Neuron (in vitro differentiated cells): ENCODE results near the gene HOXD3.

Source experiments
- H2AFZ ChIP-seq: one replicate; pipeline ENCODE4 v1.6.1; 2013; ENCODE audit warnings: low read depth, mild to moderate bottlenecking, inconsistent platforms, low read length, moderate library complexity
- H3K27me3 ChIP-seq: one replicate; pipeline ENCODE4 v1.6.1; 2013; ENCODE audit warnings: low read length; ENCODE audit not compliant: insufficient read depth
- H3K36me3 ChIP-seq: one replicate; pipeline ENCODE4 v1.6.1; 2013; ENCODE audit warnings: low read length; ENCODE audit not compliant: insufficient read depth
- H3K4me1 ChIP-seq: one replicate; pipeline ENCODE4 v1.6.1; 2013; ENCODE audit warnings: low read length; ENCODE audit not compliant: insufficient read depth
- H3K4me3 ChIP-seq: 2 replicates; pipeline ENCODE4 v1.5.1; 2013; ENCODE audit warnings: mild to moderate bottlenecking, low read length, moderate library complexity
- H3K9me3 ChIP-seq: one replicate; pipeline ENCODE4 v1.6.1; 2013; ENCODE audit warnings: low read length

Gene HOXD3

DNA sequence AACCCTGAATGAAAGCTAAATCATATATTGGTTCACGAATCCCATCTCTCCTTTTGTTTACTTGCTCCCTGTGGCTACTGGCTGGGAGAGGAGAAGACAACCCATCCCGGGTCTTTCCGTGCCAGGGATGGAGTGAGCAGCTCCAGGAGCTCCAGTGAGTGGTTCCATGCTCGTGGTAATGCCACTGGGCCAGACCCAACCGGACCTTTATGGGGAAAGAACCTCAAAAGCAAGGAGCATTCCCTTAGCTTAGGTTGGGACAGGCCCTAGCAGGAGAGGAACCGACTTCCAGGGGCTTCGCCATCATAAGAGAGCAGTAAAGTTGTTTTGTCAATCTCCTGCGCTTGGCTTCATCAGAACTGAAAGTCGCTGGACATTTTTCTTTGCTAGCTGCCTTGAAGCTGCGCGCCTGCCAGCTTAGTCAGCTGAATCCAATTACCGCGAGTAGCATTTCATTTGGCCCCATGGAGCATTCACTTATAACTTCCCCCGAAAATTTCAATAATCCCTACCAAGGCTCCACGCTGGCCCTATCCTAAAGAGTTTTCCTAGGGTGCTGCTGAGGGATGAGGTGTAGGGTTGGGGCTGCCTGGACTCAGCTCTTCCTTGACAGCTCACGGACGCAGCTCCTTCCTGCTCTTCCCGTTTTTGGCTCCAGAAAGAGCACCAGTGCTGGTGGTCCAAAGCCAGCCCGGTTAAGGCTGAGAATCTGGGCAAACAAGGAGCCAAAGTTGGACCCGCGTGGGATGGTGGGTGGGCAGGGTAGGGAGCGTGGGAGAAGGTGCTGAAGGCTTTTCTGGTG lies 4.9 kb downstream of the HOXD3 start:
- Histone ChIP-seq H3K27me3 (peaks cover 96% of the 10 kb centered on the region), H3K9me3 (peaks cover 12% of the 10 kb centered on the region), H3K36me3 (no peaks in the 10 kb centered on the region)

GRCh38 chr2:176162911-176163671 lies 6.0 kb downstream of the HOXD3 start:
- peaks cover 12% of the 10 kb centered on the region for H3K9me3 ChIP-seq
- H3K4me3 ChIP-seq = no peak overlapping the region
- peaks cover 94% of the 10 kb centered on the region for H3K27me3 ChIP-seq
- H3K36me3 ChIP-seq = no peaks in the 10 kb centered on the region
- peaks cover 4% of the 10 kb centered on the region for H3K4me1 ChIP-seq
- H2AFZ ChIP-seq = no peak overlapping the region

More for the DNA sequence above, 4.9 kb downstream of the HOXD3 start:
- Histone ChIP-seq H2AFZ (no peak overlapping the region), H3K4me1 (peaks cover 15% of the 10 kb centered on the region), H3K4me3 (no peak overlapping the region)

DNA sequence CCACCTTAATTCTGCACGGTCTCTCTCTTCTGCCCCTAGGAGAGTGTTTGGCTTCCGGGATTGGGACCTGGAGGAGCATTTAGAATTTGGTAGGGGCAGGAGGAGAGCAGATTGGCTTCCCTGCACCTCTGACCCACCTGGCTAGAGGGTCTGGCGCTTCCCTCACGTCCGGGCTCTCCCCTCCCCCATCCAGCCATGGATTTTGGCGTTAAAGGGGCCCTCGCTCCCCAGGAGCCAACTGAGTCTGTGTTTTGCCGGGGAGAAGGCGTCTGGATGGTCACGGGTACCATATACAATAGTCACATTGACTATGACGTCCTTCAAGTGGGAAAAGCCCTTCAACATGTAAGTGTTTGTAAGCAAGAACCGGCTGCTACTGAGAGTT lies 6.6 kb downstream of the HOXD3 start:
- H3K4me3 ChIP-seq = no peak overlapping the region
- H3K36me3 ChIP-seq = no peaks in the 10 kb centered on the region

DNA sequence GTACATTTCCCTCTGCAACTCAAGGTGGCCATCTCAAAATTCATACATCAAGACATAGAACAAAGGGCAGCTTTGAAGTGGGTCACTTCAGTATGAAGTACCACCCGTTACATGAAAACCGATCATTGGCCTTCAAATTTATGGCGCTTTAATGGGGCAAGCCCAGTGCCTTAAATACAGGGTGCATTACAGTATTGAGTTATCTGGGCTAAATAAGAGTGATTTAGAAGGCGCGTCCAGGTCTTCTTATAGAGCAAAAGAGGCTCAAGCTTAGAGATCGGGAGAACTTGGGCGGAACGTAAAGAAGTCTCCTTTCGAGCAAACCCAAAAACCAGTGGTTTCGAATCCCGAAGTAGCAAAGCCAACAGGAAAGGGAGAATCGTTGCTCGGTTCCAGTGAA lies 7.1 kb downstream of the HOXD3 start:
- H3K4me1 ChIP-seq = no peaks in the 10 kb centered on the region
- peaks cover 12% of the 10 kb centered on the region for H3K9me3 ChIP-seq
- H3K4me3 ChIP-seq = no peak overlapping the region
- H3K27me3 ChIP-seq = peaks cover 89% of the 10 kb centered on the region
- no peak overlapping the region for H2AFZ ChIP-seq
- H3K36me3 ChIP-seq = no peaks in the 10 kb centered on the region

More for the DNA sequence above, 6.6 kb downstream of the HOXD3 start:
- Histone ChIP-seq H2AFZ (no peak overlapping the region), H3K9me3 (peaks cover 12% of the 10 kb centered on the region), H3K4me1 (no peaks in the 10 kb centered on the region), H3K27me3 (peaks cover 90% of the 10 kb centered on the region)

- H3K4me3 ChIP-seq = no peak overlapping the region
Measured at GRCh38 chr2:176164611-176165369, 7.7 kb downstream of the HOXD3 start.

DNA sequence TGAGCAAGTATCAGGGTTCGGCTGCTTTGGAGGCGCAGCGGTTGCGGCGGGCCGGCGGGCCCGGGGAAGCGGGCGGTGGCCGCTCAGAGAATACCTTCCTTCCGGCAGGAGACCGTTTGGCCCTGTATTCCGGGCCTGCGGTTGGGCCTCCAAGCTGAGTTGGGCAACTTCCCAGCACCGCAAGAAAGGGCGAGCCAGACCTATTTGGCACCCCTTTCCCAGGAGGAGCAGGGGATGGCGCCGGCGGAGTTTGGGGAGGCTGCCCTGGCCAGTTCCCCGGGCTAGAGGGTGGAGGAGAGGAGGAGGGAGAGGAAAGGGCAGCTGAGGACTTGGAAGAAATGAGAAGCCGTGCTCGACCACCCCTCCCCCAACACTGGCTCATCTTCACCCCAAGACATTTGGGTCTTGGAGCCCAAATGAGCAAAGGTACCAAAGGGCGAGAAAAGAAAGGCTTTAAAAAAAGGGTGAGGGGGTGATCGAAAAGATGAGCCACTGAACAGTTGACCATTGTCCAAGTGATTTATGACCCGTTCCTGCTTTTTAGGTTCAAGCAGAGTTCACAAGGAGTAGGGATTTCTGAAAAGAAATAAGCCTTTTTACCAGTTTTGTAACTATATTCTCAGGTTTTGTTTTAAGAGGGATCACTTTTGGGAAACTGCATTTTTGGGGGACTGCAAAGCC lies 8.4 kb downstream of the HOXD3 start:
- H3K27me3 ChIP-seq = peaks cover 87% of the 10 kb centered on the region
- H3K4me1 ChIP-seq = no peaks in the 10 kb centered on the region
- no peak overlapping the region for H3K4me3 ChIP-seq
- H3K36me3 ChIP-seq = no peaks in the 10 kb centered on the region
- H3K9me3 ChIP-seq = peaks cover 12% of the 10 kb centered on the region
- H2AFZ ChIP-seq = no peak overlapping the region

More at GRCh38 chr2:176164611-176165369, 7.7 kb downstream of the HOXD3 start:
- Histone ChIP-seq H3K4me1 (no peaks in the 10 kb centered on the region), H2AFZ (peak overlapping the region; percentile 20), H3K9me3 (peaks cover 12% of the 10 kb centered on the region), H3K27me3 (peaks cover 89% of the 10 kb centered on the region), H3K36me3 (no peaks in the 10 kb centered on the region)

DNA sequence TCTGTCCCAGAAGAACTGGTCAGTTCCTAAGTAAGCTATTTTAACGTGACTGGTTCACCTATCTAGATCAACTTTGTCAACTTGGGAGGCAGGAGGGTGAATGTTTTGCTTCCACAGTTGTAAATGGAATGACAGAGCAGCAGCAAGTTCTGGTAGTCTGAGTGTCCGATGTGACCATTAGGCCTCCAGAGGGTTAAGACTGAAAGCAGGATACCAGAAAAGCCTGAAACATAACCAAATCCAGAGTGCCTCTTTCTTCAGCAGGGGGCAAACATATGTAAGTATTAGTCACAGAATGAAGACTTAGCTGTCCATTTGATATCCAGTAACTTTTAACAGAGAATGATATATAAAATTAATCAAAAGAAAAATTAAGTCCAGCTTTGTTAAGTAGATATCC lies 9.2 kb downstream of the HOXD3 start:
- Histone ChIP-seq H2AFZ (no peak overlapping the region), H3K27me3 (peaks cover 87% of the 10 kb centered on the region), H3K4me1 (no peaks in the 10 kb centered on the region), H3K9me3 (peaks cover 10% of the 10 kb centered on the region), H3K36me3 (no peaks in the 10 kb centered on the region), H3K4me3 (no peak overlapping the region)

DNA sequence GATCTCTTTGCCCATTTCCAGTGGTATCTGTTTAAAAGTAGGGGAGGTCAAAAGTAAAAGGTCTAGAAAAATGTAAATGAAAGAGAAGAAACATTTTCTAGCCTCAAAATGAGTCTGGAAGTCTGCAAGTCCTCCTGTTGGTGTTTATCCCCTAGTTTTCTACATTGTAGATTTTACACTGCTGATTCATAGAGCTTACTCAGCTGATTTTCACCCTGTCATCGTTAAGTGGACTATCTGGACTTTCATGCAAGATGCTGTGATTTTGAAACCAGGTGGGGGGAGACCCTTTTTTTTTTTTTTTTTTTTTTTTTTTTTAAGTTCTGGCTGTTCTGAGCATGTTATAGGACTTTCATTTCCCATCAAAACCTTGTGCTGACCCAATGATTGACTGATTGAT lies 10.3 kb downstream of the HOXD3 start:
- Histone ChIP-seq H3K4me1 (no peaks in the 10 kb centered on the region), H3K9me3 (peaks cover 7% of the 10 kb centered on the region), H3K27me3 (peaks cover 87% of the 10 kb centered on the region), H3K4me3 (no peak overlapping the region), H2AFZ (no peak overlapping the region), H3K36me3 (no peaks in the 10 kb centered on the region)

- peaks cover 88% of the 10 kb centered on the region for H3K27me3 ChIP-seq
- no peaks in the 10 kb centered on the region for H3K36me3 ChIP-seq
- no peak overlapping the region for H2AFZ ChIP-seq
- no peak overlapping the region for H3K4me3 ChIP-seq
- H3K4me1 ChIP-seq = no peaks in the 10 kb centered on the region
- peaks cover 5% of the 10 kb centered on the region for H3K9me3 ChIP-seq
Measured at GRCh38 chr2:176169181-176169580, 12.1 kb downstream of the HOXD3 start.

DNA sequence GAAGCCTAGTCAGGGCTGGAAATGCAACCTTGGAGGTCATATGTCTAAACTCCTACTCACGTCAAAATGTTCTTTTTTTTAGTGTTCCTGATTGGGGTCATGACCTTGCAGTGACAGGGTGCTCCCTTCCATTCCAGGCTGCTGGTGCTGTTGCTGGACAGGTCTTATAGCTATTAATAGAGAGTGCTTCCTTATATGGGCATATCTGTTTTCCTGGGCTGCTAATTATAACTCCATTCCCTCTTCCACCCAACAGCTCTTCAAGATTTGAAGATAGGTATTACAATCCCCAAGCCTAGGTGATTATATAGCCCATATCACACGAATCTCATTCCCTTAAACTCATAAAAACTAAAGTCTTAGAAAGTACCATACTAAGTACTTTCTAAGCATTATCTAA lies 12.6 kb downstream of the HOXD3 start:
- H3K4me1 ChIP-seq = no peaks in the 10 kb centered on the region
- no peak overlapping the region for H3K4me3 ChIP-seq
- no peaks in the 10 kb centered on the region for H3K36me3 ChIP-seq
- no peak overlapping the region for H2AFZ ChIP-seq
- H3K27me3 ChIP-seq = peaks cover 88% of the 10 kb centered on the region
- peaks cover under 1% of the 10 kb centered on the region for H3K9me3 ChIP-seq

GRCh38 chr2:176170602-176171305 lies 13.6 kb downstream of the HOXD3 start:
- Histone ChIP-seq H3K4me3 (no peak overlapping the region), H3K27me3 (peaks cover 88% of the 10 kb centered on the region), H3K36me3 (no peaks in the 10 kb centered on the region), H2AFZ (no peak overlapping the region), H3K4me1 (peaks cover 3% of the 10 kb centered on the region), H3K9me3 (no peaks in the 10 kb centered on the region)

- Histone ChIP-seq H2AFZ (no peak overlapping the region), H3K4me3 (no peak overlapping the region), H3K36me3 (no peaks in the 10 kb centered on the region), H3K9me3 (no peaks in the 10 kb centered on the region), H3K27me3 (peaks cover 88% of the 10 kb centered on the region), H3K4me1 (peaks cover 3% of the 10 kb centered on the region)
Measured at GRCh38 chr2:176171351-176172006, 14.4 kb downstream of the HOXD3 start.
